ENCODE results near the gene CMSS1.

CMSS1 gene

GRCh38 chr3:99971761-99972160 lies 154.1 kb downstream of the CMSS1 start:
- CTCF ChIA-PET, result interaction anchor here (1.1 kb wide), 1 partner anchor 16 kb away, joined by 3 read pairs; no protein-coding TSS in a partner anchor
- DNase-seq (ENCODE audit: low read depth, low spot score), result no peak
- H3K4me3 ChIP-seq (ENCODE audit: low read depth, low read length), result no peak overlapping the region
- POLR2A ChIA-PET, result interaction anchor here (1.1 kb wide), 1 partner anchor 20 kb away, joined by 3 read pairs; no protein-coding TSS in a partner anchor
- no peak for TF ChIP-seq CTCF (IDR thresholded peaks at IDR 0.05; ENCODE audit: insufficient read depth, low read length, missing control alignments)

- ChIA-PET POLR2A (interaction anchor here (1.1 kb wide), 1 partner anchor 21 kb away, joined by 3 read pairs; no protein-coding TSS in a partner anchor), CTCF (no interaction called here)
- no peak for DNase-seq (ENCODE audit: low read depth, low spot score)
- H3K4me3 ChIP-seq (ENCODE audit: low read depth, low read length), result no peak overlapping the region
- TF ChIP-seq CTCF (IDR thresholded peaks at IDR 0.05; ENCODE audit: insufficient read depth, low read length, missing control alignments), result no peak
Measured at GRCh38 chr3:99972380-99973104, 154.9 kb downstream of the CMSS1 start.

- no peak for TF ChIP-seq CTCF (IDR thresholded peaks at IDR 0.05; ENCODE audit: insufficient read depth, low read length, missing control alignments)
- no peak overlapping the region for H3K4me3 ChIP-seq (ENCODE audit: low read depth, low read length)
- CTCF ChIA-PET, result no interaction called here
- POLR2A ChIA-PET, result no interaction called here
- no peak for DNase-seq (ENCODE audit: low read depth, low spot score)
Measured at GRCh38 chr3:99974989-99975388, 157.3 kb downstream of the CMSS1 start.

- DNase-seq (ENCODE audit: low read depth, low spot score), result no peak
- POLR2A ChIA-PET, result no interaction called here
- CTCF ChIA-PET, result no interaction called here
- no peak for TF ChIP-seq CTCF (IDR thresholded peaks at IDR 0.05; ENCODE audit: insufficient read depth, low read length, missing control alignments)
- H3K4me3 ChIP-seq (ENCODE audit: low read depth, low read length), result no peak overlapping the region
Measured at GRCh38 chr3:99976584-99976983, 158.9 kb downstream of the CMSS1 start.

- H3K4me3 ChIP-seq (ENCODE audit: low read depth, low read length), result no peak overlapping the region
- DNase-seq (ENCODE audit: low read depth, low spot score), result no peak
- POLR2A ChIA-PET, result no interaction called here
- CTCF ChIA-PET, result no interaction called here
- TF ChIP-seq CTCF (IDR thresholded peaks at IDR 0.05; ENCODE audit: insufficient read depth, low read length, missing control alignments), result no peak
Measured at GRCh38 chr3:99978221-99978620, 160.6 kb downstream of the CMSS1 start.

- ChIA-PET CTCF (no interaction called here), POLR2A (no interaction called here)
- no peak for TF ChIP-seq CTCF (IDR thresholded peaks at IDR 0.05; ENCODE audit: insufficient read depth, low read length, missing control alignments)
- no peak for DNase-seq (ENCODE audit: low read depth, low spot score)
- H3K4me3 ChIP-seq (ENCODE audit: low read depth, low read length), result no peak overlapping the region
Measured at GRCh38 chr3:99980606-99981005, 162.9 kb downstream of the CMSS1 start.
